DND-41 (cell line): ENCODE measurements around the gene HYCC1.

Experiments used
- ATAC-seq: fragments of 200-7000 bp; cut with Tn5 transposase; 3 replicates; pipeline ENCODE4 v1.9.1; 2021; ENCODE audit warnings: low read depth; ENCODE audit not compliant: insufficient read depth
- DNase-seq: peaks from one replicate; pipeline ENCODE4 v3.0.0-alpha.2; 2020
- H2AFZ ChIP-seq: 2 replicates; pipeline ENCODE4 v1.6.0; 2012; ENCODE audit warnings: low read depth, low read length
- H3K27ac ChIP-seq: 2 replicates; pipeline ENCODE4 v1.5.1; 2012; ENCODE audit warnings: low read length, inconsistent platforms
- H3K27me3 ChIP-seq: fragments of 200-600 bp; sonication (generic); 2 replicates; pipeline ENCODE4 v1.6.0; 2012; ENCODE audit warnings: low read length, mild to moderate bottlenecking, inconsistent platforms; ENCODE audit not compliant: insufficient read depth, poor library complexity
- H3K36me3 ChIP-seq: 2 replicates; pipeline ENCODE4 v1.5.1; 2012; ENCODE audit warnings: low read length, inconsistent platforms; ENCODE audit not compliant: insufficient read depth
- H3K4me1 ChIP-seq: 2 replicates; pipeline ENCODE4 v1.5.1; 2012; ENCODE audit warnings: mild to moderate bottlenecking, low read length; ENCODE audit not compliant: insufficient read depth
- H3K4me2 ChIP-seq: 2 replicates; pipeline ENCODE4 v1.6.0; 2012; ENCODE audit warnings: mild to moderate bottlenecking, moderate library complexity, low read length, inconsistent platforms; ENCODE audit not compliant: insufficient read depth
- H3K4me3 ChIP-seq, 2 experiments: fragments of 200-600 bp in 1 of 2; shearing (Covaris generic) in 1 of 2; 2 replicates each; pipeline ENCODE4 v1.5.1; 2012 to 2016; ENCODE audit warnings: inconsistent platforms in 2 of 2, low read length in 2 of 2, mild to moderate bottlenecking in 2 of 2, low read depth in 1 of 2, moderate library complexity in 1 of 2
- H3K79me2 ChIP-seq: 2 replicates; pipeline ENCODE4 v1.6.0; 2012; ENCODE audit warnings: low read length, inconsistent platforms; ENCODE audit not compliant: insufficient read depth
- H3K9ac ChIP-seq: 2 replicates; pipeline ENCODE4 v1.6.0; 2012; ENCODE audit warnings: low read depth, mild to moderate bottlenecking, inconsistent platforms, low read length, moderate library complexity
- H3K9me3 ChIP-seq: 2 replicates; pipeline ENCODE4 v1.5.1; 2012; ENCODE audit warnings: low read length, moderate library complexity, mild to moderate bottlenecking, inconsistent platforms; ENCODE audit not compliant: insufficient read depth, severe bottlenecking
- H4K20me1 ChIP-seq: 2 replicates; pipeline ENCODE4 v1.6.0; 2012; ENCODE audit warnings: low read length; ENCODE audit not compliant: insufficient read depth
- CTCF ChIP-seq: IDR thresholded peaks from 2 replicates; pipeline ENCODE4 v1.5.1; 2012; ENCODE audit warnings: borderline replicate concordance, low read length, moderate library complexity, mild to moderate bottlenecking; ENCODE audit not compliant: poor library complexity, severe bottlenecking; ENCODE audit errors: extremely low read depth
- EZH2 ChIP-seq: IDR thresholded peaks from 3 replicates; pipeline ENCODE4 v1.6.1; 2012; ENCODE audit warnings: borderline replicate concordance, low read depth, mild to moderate bottlenecking, moderate library complexity, low read length, inconsistent platforms; ENCODE audit not compliant: severe bottlenecking

Gene HYCC1

GRCh38 chr7:23018750-23019149 lies 4.8 kb upstream of the HYCC1 start:
- TF ChIP-seq EZH2 (no peak), CTCF (no peak)
- no peak overlapping the region for H3K4me3 ChIP-seq

GRCh38 chr7:23017309-23017708 lies 3.4 kb upstream of the HYCC1 start:
- Histone ChIP-seq H3K9me3 (no peaks in the 10 kb centered on the region), H3K9ac (no peak overlapping the region), H3K36me3 (no peaks in the 10 kb centered on the region; the same call in 1 of the 2 replicates), H3K4me3 (no peak overlapping the region), H3K79me2 (peaks cover 11% of the 10 kb centered on the region), H2AFZ (no peak overlapping the region), H3K4me1 (peaks cover 30% of the 10 kb centered on the region), H3K27me3 (peaks cover 12% of the 10 kb centered on the region), H3K4me2 (no peak overlapping the region), H3K27ac (no peak overlapping the region), H4K20me1 (no peaks in the 10 kb centered on the region)
- no peak for TF ChIP-seq EZH2
- no peak for TF ChIP-seq CTCF
- ATAC-seq = no peak
- no peak for DNase-seq

More at GRCh38 chr7:23018750-23019149, 4.8 kb upstream of the HYCC1 start:
- Histone ChIP-seq H4K20me1 (no peaks in the 10 kb centered on the region), H2AFZ (no peak overlapping the region), H3K4me2 (no peak overlapping the region), H3K27ac (no peak overlapping the region), H3K36me3 (no peaks in the 10 kb centered on the region), H3K9ac (no peak overlapping the region), H3K9me3 (no peaks in the 10 kb centered on the region), H3K27me3 (peaks cover 21% of the 10 kb centered on the region), H3K4me1 (peaks cover 20% of the 10 kb centered on the region), H3K79me2 (no peaks in the 10 kb centered on the region)
- no peak for ATAC-seq
- DNase-seq = no peak

DNA sequence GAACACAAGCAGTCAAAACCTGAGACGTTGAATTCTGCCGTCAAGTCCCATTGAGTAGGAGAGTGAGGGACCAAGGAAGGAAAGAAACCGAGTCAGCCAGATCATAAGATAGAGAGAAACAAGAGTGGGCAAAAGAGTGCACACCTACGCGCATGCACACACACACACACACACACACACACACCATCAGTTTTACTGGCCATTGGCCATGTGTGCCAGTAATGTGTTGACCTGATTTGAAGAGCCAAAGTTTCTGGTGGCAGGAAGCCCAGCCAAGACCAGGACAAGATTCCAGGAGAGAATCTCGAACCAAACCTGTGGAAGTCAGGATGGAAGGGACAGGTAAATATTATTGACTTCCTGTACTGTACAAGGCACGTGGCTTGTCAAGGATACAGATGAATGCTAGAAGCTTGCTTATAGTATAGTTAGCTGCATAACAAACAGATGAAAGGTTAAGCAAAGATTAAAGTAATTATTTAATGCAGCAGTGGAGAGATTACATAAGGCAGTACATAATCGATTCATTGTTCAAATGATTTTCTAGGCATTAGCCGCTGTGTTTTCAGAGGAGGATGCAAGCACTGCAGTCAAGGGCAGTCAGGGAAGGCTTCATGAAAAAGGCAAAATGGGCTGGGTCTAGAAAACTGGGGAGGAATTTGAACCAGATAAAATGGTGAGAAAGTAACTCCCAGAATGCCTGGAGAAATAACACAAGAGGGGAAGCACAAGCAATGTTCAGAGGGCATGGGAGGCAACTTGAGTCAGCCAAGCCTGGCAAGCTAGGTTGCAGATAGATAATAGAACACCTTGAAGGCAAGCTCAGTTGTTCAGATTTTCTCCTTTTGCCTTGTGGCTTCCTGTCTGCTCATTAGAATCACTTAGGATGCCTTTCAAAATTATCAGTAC lies 2.7 kb upstream of the HYCC1 start:
- no peak overlapping the region for H3K4me2 ChIP-seq
- H3K9ac ChIP-seq = no peak overlapping the region
- ATAC-seq (no peak), DNase-seq (no peak)
- H3K27ac ChIP-seq = no peak overlapping the region
- H2AFZ ChIP-seq = no peak overlapping the region; the same call in 1 of the 2 replicates
- peaks cover 7% of the 10 kb centered on the region for H3K27me3 ChIP-seq
- peaks cover 17% of the 10 kb centered on the region for H3K79me2 ChIP-seq
- no peaks in the 10 kb centered on the region for H3K9me3 ChIP-seq
- peaks cover 36% of the 10 kb centered on the region for H3K4me1 ChIP-seq
- H3K36me3 ChIP-seq = no peaks in the 10 kb centered on the region; the same call in 1 of the 2 replicates
- no peak overlapping the region for H3K4me3 ChIP-seq
- TF ChIP-seq EZH2 = no peak
- no peak for TF ChIP-seq CTCF
- H4K20me1 ChIP-seq = no peaks in the 10 kb centered on the region
